Natural killer cell (primary cell): ENCODE data around the gene FYN. TPM values are rescaled to one million over a fixed set of nuclear protein-coding genes. Genes with fewer than 3 reads are reported as not detected.

Experiments
- ATAC-seq, 3 donors: fragments of 150-1000 bp in 2 of 3; fragments of 200-7000 bp in 1 of 3; cut with Tn5 transposase; 1 replicate in 1 of 3; 2 replicates in 2 of 3; pipeline ENCODE4 v1.10.0; 2021; ENCODE audit warnings: mild to moderate bottlenecking in 2 of 3, moderate library complexity in 2 of 3
- DNase-seq, 2 donors: peaks; one replicate each; pipeline versions ENCODE4 v3.0.0 to v3.0.0-alpha.2; 2013 to 2021; ENCODE audit warnings: mixed read lengths in 1 of 2
- H3K27ac ChIP-seq: one replicate; pipeline ENCODE4 v1.5.1; 2013; ENCODE audit warnings: mild to moderate bottlenecking, low read length
- H3K27me3 ChIP-seq: one replicate; pipeline ENCODE4 v1.6.1; 2013; ENCODE audit warnings: low read length; ENCODE audit not compliant: control insufficient read depth, insufficient read depth
- H3K36me3 ChIP-seq: one replicate; pipeline ENCODE4 v1.6.1; 2013; ENCODE audit warnings: low read length; ENCODE audit not compliant: control insufficient read depth, insufficient read depth
- H3K4me1 ChIP-seq: one replicate; pipeline ENCODE4 v1.6.1; 2013; ENCODE audit warnings: low read length; ENCODE audit not compliant: control insufficient read depth, insufficient read depth
- H3K4me3 ChIP-seq: one replicate; pipeline ENCODE4 v1.5.1; 2013; ENCODE audit warnings: low read length
- H3K9me3 ChIP-seq: one replicate; pipeline ENCODE4 v1.6.1; 2013; ENCODE audit warnings: low read length; ENCODE audit not compliant: control insufficient read depth, insufficient read depth
- H3K27ac Mint-ChIP-seq, 2 donors: one replicate each; pipeline ENCODE4 v1.8.0; 2022; ENCODE audit warnings: mild to moderate bottlenecking in 2 of 2, mixed read lengths in 2 of 2, moderate library complexity in 1 of 2
- H3K27me3 Mint-ChIP-seq, 2 donors: one replicate each; pipeline ENCODE4 v1.8.0; 2022; ENCODE audit warnings: low read depth in 2 of 2, mixed read lengths in 2 of 2
- H3K36me3 Mint-ChIP-seq: one replicate; pipeline ENCODE4 v1.8.0; 2022; ENCODE audit warnings: mixed read lengths
- H3K4me1 Mint-ChIP-seq, 2 donors: one replicate each; pipeline ENCODE4 v1.8.0; 2022; ENCODE audit warnings: mixed read lengths in 2 of 2
- H3K4me3 Mint-ChIP-seq: one replicate; pipeline ENCODE4 v1.8.0; 2022; ENCODE audit warnings: mild to moderate bottlenecking, moderate library complexity, mixed read lengths
- H3K9me3 Mint-ChIP-seq, 2 donors: one replicate each; pipeline ENCODE4 v1.8.0; 2022; ENCODE audit warnings: mixed read lengths in 2 of 2
- CTCF ChIP-seq: fragments of 200-600 bp; IDR thresholded peaks from one replicate; pipeline ENCODE4 v1.8.0; 2022; ENCODE audit warnings: antibody characterized with exemption
- WGBS: methylation state at CpG from one replicate; pipeline ENCODE4 v1.1.7; 2013; ENCODE audit warnings: missing lambda C conversion rate; ENCODE audit not compliant: insufficient coverage; 5-methylcytosine and 5-hydroxymethylcytosine counted together
- intact Hi-C: fragments of 100-400 bp; cut with micrococcal nuclease; formaldehyde crosslinking; loops from one replicate; pipeline ENCODE4 v1.14.2; 2022
- total RNA-seq, 4 donors: library from RNA; stranded (reverse); fragments of 120-200 nt in 1 of 4; gene quantifications; one replicate each; pipeline versions ENCODE4 v1.2.3 to v1.2.4, GENCODE V29; 2013 to 2022

Gene FYN
- total RNA-seq, 3 donors from 2014 or later (not counting 1 experiment from before 2014, with no cell fraction given), result 616 to 757 (median 713) TPM

GRCh38 chr6:111738631-111739030 is 134.6 kb downstream of the FYN start:
- Mint-ChIP-seq H3K9me3 (no peaks in the 10 kb centered on the region), H3K4me3 (peak overlapping the region; percentile 72), H3K4me1 (peaks cover 98% of the 10 kb centered on the region in 2 donors), H3K27me3 (no peaks in the 10 kb centered on the region), H3K36me3 (no peaks in the 10 kb centered on the region), H3K27ac (peak overlapping the region; percentile 90 to 100)
- 86% methylated on average over 1 of the region's 2 CpGs for WGBS
- peaks cover 91% of the 10 kb centered on the region for H3K4me1 ChIP-seq
- H3K36me3 ChIP-seq, result peaks cover 20% of the 10 kb centered on the region
- DNase-seq (no peak), ATAC-seq (no peak)
- no peaks in the 10 kb centered on the region for H3K9me3 ChIP-seq
- no peak for TF ChIP-seq CTCF
- no peaks in the 10 kb centered on the region for H3K27me3 ChIP-seq
- no peak overlapping the region for H3K4me3 ChIP-seq
- H3K27ac ChIP-seq, result peak overlapping the region; percentile 84
- intact Hi-C loops, result no loop called here

GRCh38 chr6:111738156-111738555 is 135.1 kb downstream of the FYN start:
- TF ChIP-seq CTCF, result no peak
- Histone ChIP-seq H3K36me3 (peaks cover 25% of the 10 kb centered on the region), H3K4me1 (peaks cover 91% of the 10 kb centered on the region), H3K27ac (peak overlapping the region; percentile 84), H3K4me3 (no peak overlapping the region), H3K27me3 (no peaks in the 10 kb centered on the region), H3K9me3 (no peaks in the 10 kb centered on the region)
- H3K36me3 Mint-ChIP-seq, result no peaks in the 10 kb centered on the region
- ATAC-seq, result no peak
- H3K4me3 Mint-ChIP-seq, result peak overlapping the region; percentile 43
- peak overlapping the region; percentile 90 to 100 for H3K27ac Mint-ChIP-seq
- no peak for DNase-seq
- H3K9me3 Mint-ChIP-seq, result no peaks in the 10 kb centered on the region
- 97% methylated on average over 3 of the region's 3 CpGs for WGBS
- H3K4me1 Mint-ChIP-seq, result peaks cover 97% of the 10 kb centered on the region in 2 donors
- no peaks in the 10 kb centered on the region for H3K27me3 Mint-ChIP-seq
- intact Hi-C loops, result no loop called here

- H3K4me3 Mint-ChIP-seq, result peak overlapping the region; percentile 43
- ATAC-seq, result peak; percentile 28 to 41 (median 36)
- H3K27ac Mint-ChIP-seq, result peak overlapping the region; percentile 90 to 100
- no peak for TF ChIP-seq CTCF
- H3K9me3 Mint-ChIP-seq, result no peaks in the 10 kb centered on the region
- H3K9me3 ChIP-seq, result peaks cover 9% of the 10 kb centered on the region
- peaks cover 97% of the 10 kb centered on the region in 2 donors for H3K4me1 Mint-ChIP-seq
- no peaks in the 10 kb centered on the region for H3K27me3 ChIP-seq
- intact Hi-C loops, result loop anchor here (2.0 kb wide), 2 partner anchors 14 to 28 kb away; no protein-coding TSS in a partner anchor
- H3K27ac ChIP-seq, result peak overlapping the region; percentile 84
- H3K4me3 ChIP-seq, result no peak overlapping the region
- peaks cover 35% of the 10 kb centered on the region for H3K36me3 ChIP-seq
- peak in 1 of 2 donors; percentile 57 for DNase-seq
- H3K27me3 Mint-ChIP-seq, result no peaks in the 10 kb centered on the region
- peaks cover 93% of the 10 kb centered on the region for H3K4me1 ChIP-seq
- WGBS, result 40% methylated on average over 1 of the region's 3 CpGs
- H3K36me3 Mint-ChIP-seq, result no peaks in the 10 kb centered on the region
Observed at GRCh38 chr6:111737065-111737521, 136.2 kb downstream of the FYN start.
